Activated B cell treated with CpG ODN at 0.5 μM for 24 hours (primary cell): ENCODE data around the gene ITGA2B. TPM values are rescaled to one million over a fixed set of nuclear protein-coding genes. Genes with fewer than 3 reads are reported as not detected.
"Not testable (repeated sequence)": the region's sequence is repeated elsewhere in the genome, so short reads cannot be mapped to it uniquely, and the experiment has no call there.

Experiments used
- ATAC-seq: fragments of 200-7000 bp; cut with Tn5 transposase; one replicate; pipeline ENCODE4 v1.10.0; 2021; ENCODE audit warnings: low read depth, mild to moderate bottlenecking, moderate library complexity
- CTCF ChIA-PET: fragments of 350-600 bp; sonication (Branson Sonifier 250); formaldehyde crosslinking; loops from one replicate; lab custom pipeline; 2021; ENCODE audit warnings: antibody characterized with exemption; lab: Charles Lee
- POLR2A ChIA-PET: fragments of 350-600 bp; sonication (Branson Sonifier 250); formaldehyde crosslinking; loops from one replicate; lab custom pipeline; 2021; ENCODE audit warnings: antibody characterized with exemption; lab: Charles Lee
- DNase-seq: peaks from one replicate; pipeline ENCODE4 v3.0.0; 2022
- H3K27ac Mint-ChIP-seq: one replicate; pipeline ENCODE4 v1.8.0; 2020; ENCODE audit warnings: mixed read lengths
- H3K27me3 Mint-ChIP-seq: one replicate; pipeline ENCODE4 v1.8.0; 2021; ENCODE audit warnings: mixed read lengths
- H3K36me3 Mint-ChIP-seq: one replicate; pipeline ENCODE4 v1.8.0; 2021; ENCODE audit warnings: low read depth, mixed read lengths
- H3K4me1 Mint-ChIP-seq: one replicate; pipeline ENCODE4 v1.8.0; 2021; ENCODE audit warnings: mixed read lengths
- H3K4me3 Mint-ChIP-seq: one replicate; pipeline ENCODE4 v1.8.0; 2020; ENCODE audit warnings: mild to moderate bottlenecking, mixed read lengths
- H3K9me3 Mint-ChIP-seq: one replicate; pipeline ENCODE4 v1.8.0; 2020; ENCODE audit warnings: mixed read lengths
- CTCF ChIP-seq: fragments of 200-600 bp; IDR thresholded peaks from one replicate; pipeline ENCODE4 v1.8.0; 2022; ENCODE audit warnings: antibody characterized with exemption, mild to moderate bottlenecking
- intact Hi-C: fragments of 100-400 bp; cut with micrococcal nuclease; formaldehyde crosslinking; loops from one replicate; pipeline ENCODE4 v1.15.1; 2024
- total RNA-seq: library from RNA; stranded (reverse); gene quantifications from 2 replicates; pipeline ENCODE4 v1.2.3, GENCODE V29; 2022

Gene ITGA2B
- total RNA-seq, 1 donor from 2014 or later = not detected

GRCh38 chr17:44335564-44335963, 53.9 kb downstream of the ITGA2B start:
- Mint-ChIP-seq H3K27ac (no peak overlapping the region), H3K36me3 (no peaks in the 10 kb centered on the region)

GRCh38 chr17:44334727-44335126, 54.7 kb downstream of the ITGA2B start:
- no peaks in the 10 kb centered on the region for H3K36me3 Mint-ChIP-seq
- POLR2A ChIA-PET = interaction anchor here (0.7 to 1.2 kb wide), 5 partner anchors 8 to 232 kb away, joined by 3 to 7 read pairs (median 5); partner anchors contain the start of gene GRN
- no peak for TF ChIP-seq CTCF
- H3K4me1 Mint-ChIP-seq = peaks cover 27% of the 10 kb centered on the region
- intact Hi-C loops = no loop called here
- H3K4me3 Mint-ChIP-seq = no peak overlapping the region
- no peak for DNase-seq
- H3K27ac Mint-ChIP-seq = peak overlapping the region; percentile 53
- CTCF ChIA-PET = no interaction called here
- no peaks in the 10 kb centered on the region for H3K9me3 Mint-ChIP-seq
- no peaks in the 10 kb centered on the region for H3K27me3 Mint-ChIP-seq
- ATAC-seq = no peak

More at GRCh38 chr17:44335564-44335963, 53.9 kb downstream of the ITGA2B start:
- H3K27me3 Mint-ChIP-seq = no peaks in the 10 kb centered on the region
- intact Hi-C loops = no loop called here
- no peak overlapping the region for H3K4me3 Mint-ChIP-seq
- ATAC-seq = no peak
- H3K4me1 Mint-ChIP-seq = peaks cover 27% of the 10 kb centered on the region
- POLR2A ChIA-PET = interaction anchor here (0.9 to 1.2 kb wide), 3 partner anchors 9 to 119 kb away, joined by 3 to 6 read pairs (median 4); partner anchors contain the start of gene GRN
- no peak for TF ChIP-seq CTCF
- DNase-seq = no peak
- H3K9me3 Mint-ChIP-seq = no peaks in the 10 kb centered on the region
- CTCF ChIA-PET = interaction anchor here (0.6 to 1.6 kb wide), 5 partner anchors 10 to 132 kb away, joined by 3 to 6 read pairs (median 3); partner anchors contain the start of gene GRN

- DNase-seq (no peak), ATAC-seq (no peak)
- ChIA-PET CTCF (no interaction called here), POLR2A (interaction anchor here (0.8 to 1.2 kb wide), 2 partner anchors 11 to 13 kb away, joined by 3 to 7 read pairs; no protein-coding TSS in a partner anchor)
- peaks cover 27% of the 10 kb centered on the region for H3K4me1 Mint-ChIP-seq
- H3K4me3 Mint-ChIP-seq = no peak overlapping the region
- no peaks in the 10 kb centered on the region for H3K9me3 Mint-ChIP-seq
- H3K27me3 Mint-ChIP-seq = no peaks in the 10 kb centered on the region
- TF ChIP-seq CTCF = no peak
- H3K36me3 Mint-ChIP-seq = no peaks in the 10 kb centered on the region
- H3K27ac Mint-ChIP-seq = peak overlapping the region; percentile 53
- intact Hi-C loops = no loop called here
Observed at GRCh38 chr17:44334315-44334714, 55.1 kb downstream of the ITGA2B start.

- DNase-seq (no peak), ATAC-seq (no peak)
- Mint-ChIP-seq H3K4me1 (peaks cover 23% of the 10 kb centered on the region), H3K4me3 (no peak overlapping the region), H3K9me3 (no peaks in the 10 kb centered on the region), H3K27ac (no peak overlapping the region), H3K36me3 (no peaks in the 10 kb centered on the region), H3K27me3 (no peaks in the 10 kb centered on the region)
- intact Hi-C loops = no loop called here
- POLR2A ChIA-PET = interaction anchor here (1.2 to 11.6 kb wide), 2 partner anchors 12 to 115 kb away, joined by 7 to 237 read pairs; partner anchors contain the start of gene UBTF
- TF ChIP-seq CTCF = no peak
- CTCF ChIA-PET = interaction anchor here (0.9 to 4.2 kb wide), 4 partner anchors 12 to 123 kb away, joined by 4 to 38 read pairs (median 20); partner anchors contain the start of genes GRN and UBTF
Observed at GRCh38 chr17:44333371-44333770, 56.1 kb downstream of the ITGA2B start.

- H3K4me3 Mint-ChIP-seq = no peak overlapping the region
- peak; percentile 88 for TF ChIP-seq CTCF
- DNase-seq (no peak), ATAC-seq (peak; percentile 32)
- peaks cover 34% of the 10 kb centered on the region for H3K4me1 Mint-ChIP-seq
- ChIA-PET CTCF (interaction anchor here (0.7 to 4.6 kb wide), 15 partner anchors 13 to 306 kb away, joined by 3 to 45 read pairs (median 4); partner anchors contain the start of genes GRN and UBTF), POLR2A (interaction anchor here (1.5 to 11.6 kb wide), 6 partner anchors 14 to 125 kb away, joined by 5 to 237 read pairs (median 12); partner anchors contain the start of genes GRN and UBTF)
- H3K27me3 Mint-ChIP-seq = no peaks in the 10 kb centered on the region
- H3K36me3 Mint-ChIP-seq = no peaks in the 10 kb centered on the region
- intact Hi-C loops = loop anchor here (1.0 kb wide), 4 partner anchors 14 to 131 kb away; partner anchors contain the start of gene GRN
- no peak overlapping the region for H3K27ac Mint-ChIP-seq
- H3K9me3 Mint-ChIP-seq = no peaks in the 10 kb centered on the region
Observed at GRCh38 chr17:44331249-44331760, 58.1 kb downstream of the ITGA2B start.

- CTCF ChIA-PET = interaction anchor here (0.7 to 4.6 kb wide), 11 partner anchors 15 to 231 kb away, joined by 3 to 45 read pairs (median 9); partner anchors contain the start of genes GRN and UBTF
- H3K4me1 Mint-ChIP-seq = peaks cover 37% of the 10 kb centered on the region
- H3K9me3 Mint-ChIP-seq, H3K27me3 Mint-ChIP-seq, H3K36me3 Mint-ChIP-seq, intact Hi-C loops, ATAC-seq, H3K4me3 Mint-ChIP-seq, H3K27ac Mint-ChIP-seq, DNase-seq: not testable (repeated sequence)
- POLR2A ChIA-PET = interaction anchor here (0.6 to 11.6 kb wide), 8 partner anchors 15 to 220 kb away, joined by 3 to 237 read pairs (median 10); partner anchors contain the start of genes GRN and UBTF
Observed at GRCh38 chr17:44330263-44330662, 59.2 kb downstream of the ITGA2B start.

- H3K36me3 Mint-ChIP-seq, DNase-seq, H3K4me3 Mint-ChIP-seq, H3K27me3 Mint-ChIP-seq, H3K27ac Mint-ChIP-seq, H3K9me3 Mint-ChIP-seq, ATAC-seq: not testable (repeated sequence)
- peaks cover 33% of the 10 kb centered on the region for H3K4me1 Mint-ChIP-seq
- POLR2A ChIA-PET = interaction anchor here (0.9 to 11.6 kb wide), 3 partner anchors 16 to 219 kb away, joined by 3 to 237 read pairs (median 32); partner anchors contain the start of genes GRN and UBTF
- intact Hi-C loops = loop anchor here (5.0 kb wide), 2 partner anchors 207 to 228 kb away; partner anchors contain the start of genes FZD2 and HDAC5
- CTCF ChIA-PET = interaction anchor here (2.2 to 4.6 kb wide), 6 partner anchors 16 to 120 kb away, joined by 6 to 45 read pairs (median 26); partner anchors contain the start of genes GRN and UBTF
Observed at GRCh38 chr17:44329516-44329915, 59.9 kb downstream of the ITGA2B start.
